ENCODE data around the gene MIER2.

DNA sequence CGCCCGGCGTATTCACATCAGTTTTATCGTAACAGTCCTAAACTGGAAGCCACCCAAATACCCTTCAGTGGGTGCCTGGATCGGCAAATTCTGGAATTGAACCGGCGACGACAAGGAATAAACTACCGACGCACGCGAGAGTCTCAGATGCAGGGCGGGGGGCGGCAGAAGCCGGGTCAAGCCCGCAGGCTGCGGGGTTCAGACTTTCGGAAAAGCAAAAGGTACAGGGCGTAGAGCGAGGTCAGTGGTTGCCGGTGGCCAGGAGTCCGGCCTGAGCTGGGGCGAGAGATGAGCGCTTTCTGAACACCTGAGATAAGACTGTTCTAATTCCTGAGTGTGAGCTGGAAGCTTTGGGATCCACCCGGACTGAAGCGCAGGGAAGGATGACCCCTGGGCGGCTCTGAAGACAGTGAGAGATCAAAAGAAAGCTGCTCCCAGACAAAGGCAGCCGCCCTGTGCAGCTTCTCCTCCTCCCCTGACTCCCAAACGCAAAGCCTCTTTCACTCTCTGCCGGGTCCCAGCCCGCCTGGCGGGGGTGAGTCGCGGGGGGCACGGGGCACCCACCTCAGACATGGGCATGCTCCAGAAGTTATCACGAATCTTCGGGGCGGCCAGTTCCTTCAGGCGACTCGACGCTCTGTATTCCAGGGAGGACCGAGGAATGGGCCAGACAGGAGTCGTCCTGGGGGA is 26.2 kb upstream of the MIER2 start:
- TF ChIP-seq POLR2A (IDR thresholded peaks at IDR 0.05) (no peak), CTCF (IDR thresholded peaks at IDR 0.05) (no peak), EP300 (IDR thresholded peaks at IDR 0.05) (no peak)

Measured in sigmoid colon (tissue), 4 donors.